MM.1S (cell line): ENCODE results near the gene USP31.

Experiments
- CTCF ChIP-seq: fragments of 300-600 bp; sonication (generic); IDR thresholded peaks from 2 replicates; pipeline ENCODE4 v1.5.1; 2016; ENCODE audit warnings: antibody characterized with exemption, low read length, mixed read lengths
- EZH2 ChIP-seq: fragments of 300-600 bp; sonication (generic); optimal IDR thresholded peaks from 2 replicates; pipeline ENCODE3; 2017; ENCODE audit warnings: low read depth, mild to moderate bottlenecking, antibody characterized with exemption, low read length, mixed read lengths

GRCh38 chr16:23163921-23164320 is 14.7 kb upstream of the USP31 start:
- TF ChIP-seq CTCF (no peak), EZH2 (no peak)
